Measurements from ENCODE around the gene CHN2. TPM values are rescaled to one million over a fixed set of nuclear protein-coding genes. Genes with fewer than 3 reads are reported as not detected.
"Not testable (repeated sequence)": the region's sequence is repeated elsewhere in the genome, so short reads cannot be mapped to it uniquely, and the experiment has no call there.

Gene CHN2
- total RNA-seq, 1 experiment from 2014 or later = 2.3 TPM

DNA sequence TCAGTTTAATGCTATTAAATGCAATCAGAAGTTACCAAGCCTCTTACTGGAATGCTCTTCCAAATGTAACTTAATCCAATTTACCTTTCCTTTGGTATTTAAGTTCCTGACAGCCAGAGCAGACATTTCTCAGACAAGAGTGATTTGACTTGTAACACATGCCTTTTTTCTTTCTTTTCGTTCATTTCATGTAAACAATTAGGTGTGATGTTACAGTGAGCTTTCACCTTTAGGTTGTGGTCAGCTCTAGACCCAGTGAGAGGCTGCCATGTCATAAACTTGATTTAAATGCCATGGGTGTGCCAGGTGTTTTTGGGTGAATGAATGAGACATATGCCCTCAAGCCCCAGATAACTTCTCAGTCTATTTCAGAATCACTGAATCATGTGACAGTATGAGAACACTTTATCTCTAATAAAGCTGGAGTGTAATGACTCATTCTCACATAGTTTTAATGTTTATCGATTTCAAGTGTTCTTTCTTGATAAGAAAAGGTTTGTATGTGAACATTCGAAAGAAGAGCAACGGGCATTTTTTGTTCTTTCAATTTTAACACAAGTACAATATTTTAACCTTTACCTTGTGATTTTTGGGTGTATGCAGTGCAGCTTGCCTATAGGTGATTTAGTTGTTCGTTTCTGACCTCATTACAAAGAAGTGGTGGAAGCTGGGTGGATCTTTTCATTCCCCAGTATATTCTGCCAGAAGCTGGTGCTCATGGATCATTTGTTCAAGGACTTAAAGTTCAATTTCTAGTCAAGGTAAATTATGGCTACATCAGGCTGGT is 61.5 kb downstream of the CHN2 start:
- peak; percentile 77 for DNase-seq (ENCODE audit: low spot score)

DNA sequence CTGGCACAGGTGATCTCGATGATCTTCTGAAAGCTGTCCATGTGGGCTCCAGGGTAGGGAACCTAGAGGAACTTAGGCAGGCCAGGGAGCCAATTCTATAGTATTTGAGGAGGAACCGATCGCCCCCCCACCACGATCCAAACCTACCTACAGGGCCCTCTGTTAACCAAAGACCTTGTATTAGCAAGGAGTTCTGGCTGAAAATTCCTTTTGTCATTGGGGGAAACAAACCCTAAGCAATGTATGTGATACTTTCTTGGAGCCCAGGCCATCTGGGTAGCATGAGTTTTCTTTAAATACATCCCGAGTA is 62.1 kb downstream of the CHN2 start:
- no peak for DNase-seq (ENCODE audit: low spot score)

DNA sequence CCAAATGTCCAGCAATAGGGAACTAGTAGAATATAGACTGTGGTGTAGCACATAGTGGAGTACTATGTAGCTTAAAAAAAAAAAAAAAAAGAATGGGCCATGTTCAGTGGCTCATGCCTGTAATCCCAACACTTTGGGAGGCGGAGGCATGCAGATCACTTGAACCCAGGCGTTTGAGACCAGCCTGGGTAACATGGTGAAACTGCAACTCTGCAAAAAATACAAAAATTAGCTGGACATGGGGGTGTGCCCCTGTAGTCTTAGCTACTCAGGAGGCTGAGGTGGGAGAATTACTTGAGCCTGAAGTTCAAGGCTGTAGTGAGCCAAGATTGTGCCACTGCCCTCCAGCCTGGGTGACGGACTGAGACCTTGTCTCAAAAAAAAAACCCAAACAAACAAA is 64.4 kb downstream of the CHN2 start:
- no peak for DNase-seq (ENCODE audit: low spot score)

DNA sequence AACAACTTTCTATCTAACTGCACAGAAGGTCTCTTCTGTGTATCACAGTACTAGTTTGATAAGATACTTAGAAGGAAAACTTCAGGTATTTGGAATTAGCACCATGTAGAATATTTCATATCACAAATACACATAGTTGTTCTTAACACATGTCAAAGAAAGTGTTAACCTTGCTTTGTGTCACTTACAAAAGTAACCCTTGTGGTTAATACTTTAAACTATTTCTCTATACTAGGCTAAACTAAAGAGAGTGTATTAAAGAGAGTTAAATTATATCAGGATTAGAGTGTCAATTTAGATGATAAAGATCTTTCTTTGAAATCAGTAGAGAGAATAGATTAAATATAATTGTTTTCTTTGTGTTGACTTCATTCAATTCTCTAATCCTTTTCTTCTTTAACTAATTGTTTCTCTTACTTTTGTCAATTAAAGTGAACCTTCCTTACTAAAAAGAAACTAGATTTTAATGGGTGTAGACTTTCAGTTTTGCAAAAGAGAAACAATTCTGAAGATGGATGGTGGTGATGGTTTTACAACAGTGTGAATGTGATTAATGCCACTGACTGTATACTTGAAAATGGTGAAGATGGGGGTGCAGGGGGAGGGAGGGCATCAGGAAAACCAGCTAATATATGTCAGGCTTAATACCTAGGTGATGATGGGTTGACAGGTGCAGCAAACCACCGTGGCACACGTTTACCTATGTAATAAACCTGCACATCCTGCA is 67.8 kb downstream of the CHN2 start:
- no peak for DNase-seq (ENCODE audit: low spot score)

DNA sequence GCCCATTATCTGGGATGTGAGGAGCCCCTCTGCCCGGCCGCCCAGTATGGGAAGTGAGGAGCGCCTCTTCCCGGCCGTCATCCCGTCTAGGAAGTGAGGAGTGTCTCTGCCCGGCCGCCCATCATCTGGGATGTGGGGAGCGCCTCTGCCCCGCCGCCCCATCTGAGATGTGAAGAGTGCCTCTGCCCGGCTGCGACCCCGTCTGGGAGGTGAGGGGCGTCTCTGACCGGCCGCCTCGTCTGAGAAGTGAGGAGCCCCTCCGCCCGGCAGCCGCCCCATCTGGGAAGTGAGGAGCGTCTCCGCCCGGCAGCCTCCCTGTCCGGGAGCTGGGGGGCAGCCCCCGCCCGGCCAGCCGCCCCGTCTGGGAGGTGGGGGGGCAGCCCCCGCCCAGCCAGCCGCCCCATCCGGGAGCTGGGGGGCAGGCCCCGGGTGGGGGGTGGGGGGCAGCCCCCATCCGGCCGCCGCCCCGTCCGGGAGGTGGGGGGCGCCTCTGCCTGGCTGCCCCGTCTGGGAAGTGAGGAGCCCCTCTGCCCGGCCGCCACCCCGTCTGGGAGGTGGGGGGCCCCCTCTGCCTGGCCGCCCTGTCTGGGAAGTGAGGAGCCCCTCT is 69.1 kb downstream of the CHN2 start:
- not testable (repeated sequence) for DNase-seq (ENCODE audit: low spot score)

DNA sequence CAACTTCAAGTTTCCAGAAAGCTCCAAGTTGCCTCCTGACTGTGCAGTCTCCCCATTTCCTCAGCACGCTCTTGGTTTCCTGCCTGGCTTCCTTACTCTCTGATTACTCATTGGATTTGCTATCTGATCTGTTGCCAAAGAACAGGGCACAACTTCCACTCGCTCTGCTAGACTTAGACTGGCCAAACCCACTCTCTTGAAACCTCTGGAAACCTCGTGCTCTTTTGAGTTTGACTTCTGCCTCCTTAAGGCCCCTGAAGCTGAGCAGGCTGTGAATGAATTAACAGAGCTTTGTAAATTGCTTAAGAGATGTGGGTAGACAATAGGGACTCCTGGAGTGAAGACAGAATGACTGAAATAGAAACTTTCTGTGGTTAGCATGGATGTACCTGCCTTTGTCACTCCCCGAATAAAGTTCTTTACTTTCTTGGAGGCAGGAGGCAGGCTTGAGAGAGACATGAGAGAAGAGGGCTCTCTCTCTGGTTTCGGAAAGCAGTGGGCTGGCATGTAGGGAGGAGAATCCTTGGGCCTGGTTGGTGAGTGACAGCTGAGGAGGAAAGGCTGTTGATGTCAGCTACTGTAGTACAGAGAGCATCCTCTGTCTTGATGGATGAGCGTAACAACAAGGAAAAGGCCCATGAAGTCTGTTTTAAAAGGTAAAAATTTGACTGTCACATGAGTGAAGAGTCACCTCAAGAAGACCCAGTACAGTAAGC is 70.8 kb downstream of the CHN2 start:
- DNase-seq (ENCODE audit: low spot score) = peak; percentile 80

DNA sequence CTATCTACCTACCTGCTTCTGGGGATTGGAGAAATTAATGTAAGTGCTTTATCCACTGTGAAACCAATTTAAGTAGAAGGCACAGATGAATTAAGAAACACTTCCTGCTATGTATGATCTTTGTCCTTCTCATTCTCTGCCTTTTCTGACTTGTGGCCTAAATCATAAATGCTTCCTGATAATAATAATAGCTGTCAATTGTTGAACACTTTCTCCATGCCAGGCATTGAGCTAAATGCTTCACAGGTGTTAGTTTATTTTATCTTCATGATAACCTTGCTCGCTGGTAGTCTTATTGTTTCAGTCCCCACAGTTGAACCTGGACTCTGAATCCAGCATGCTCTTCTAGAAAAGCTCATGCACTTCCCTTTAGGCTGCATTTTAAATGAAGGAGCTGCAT is 75.4 kb downstream of the CHN2 start:
- DNase-seq (ENCODE audit: low spot score) = no peak

DNA sequence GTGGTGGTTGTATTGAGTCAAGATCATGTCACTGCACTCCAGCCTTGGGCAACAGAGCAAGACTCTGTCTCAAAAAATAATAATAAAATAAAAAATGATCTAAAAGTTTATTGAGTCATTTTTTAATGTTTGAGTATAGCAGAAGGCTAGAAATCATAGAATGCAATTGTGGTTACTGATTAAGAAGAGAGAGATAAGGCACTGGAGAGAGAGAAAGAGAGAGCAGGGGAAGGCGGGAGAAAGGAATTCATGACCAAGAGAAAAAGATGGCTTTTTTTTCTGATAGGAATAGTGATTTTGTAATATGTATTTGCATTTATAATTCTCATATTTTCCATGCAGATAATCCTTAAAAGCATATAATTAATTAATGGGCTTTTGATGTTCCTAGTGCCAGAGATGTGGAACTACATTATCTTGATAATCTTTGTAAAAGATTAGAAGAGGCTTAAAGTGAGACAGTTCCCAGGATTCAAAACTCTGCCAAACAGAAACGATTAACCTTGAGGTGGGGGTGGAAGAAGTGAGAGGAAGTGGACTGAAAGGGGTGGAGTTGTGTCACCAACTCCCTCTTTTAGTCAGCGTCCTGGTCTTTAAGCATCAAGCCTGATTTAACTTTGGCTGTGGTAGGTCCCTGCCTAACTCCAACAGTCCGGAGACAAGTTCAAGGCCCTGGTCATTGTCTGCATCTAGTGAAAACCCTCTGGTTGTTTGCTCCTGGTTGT is 76.2 kb downstream of the CHN2 start:
- DNase-seq (ENCODE audit: low spot score) = peak; percentile 75

DNA sequence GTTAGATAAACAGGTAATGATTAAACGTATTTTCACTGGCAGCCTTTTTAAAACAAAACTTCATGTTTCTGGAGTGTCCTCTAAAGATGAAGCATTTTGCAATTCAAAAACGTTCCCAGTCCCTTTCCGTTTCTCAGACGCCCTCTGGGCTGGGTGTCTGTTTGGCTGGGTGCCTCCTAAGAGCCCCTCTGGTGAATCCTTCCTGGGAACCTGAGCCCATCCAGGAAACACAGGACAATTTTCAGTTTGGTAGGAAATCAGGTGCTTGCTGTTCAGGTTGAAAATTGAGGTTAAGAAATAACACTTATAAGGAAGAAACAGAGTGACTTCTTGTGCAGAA is 76.7 kb downstream of the CHN2 start:
- DNase-seq (ENCODE audit: low spot score) = no peak

DNA sequence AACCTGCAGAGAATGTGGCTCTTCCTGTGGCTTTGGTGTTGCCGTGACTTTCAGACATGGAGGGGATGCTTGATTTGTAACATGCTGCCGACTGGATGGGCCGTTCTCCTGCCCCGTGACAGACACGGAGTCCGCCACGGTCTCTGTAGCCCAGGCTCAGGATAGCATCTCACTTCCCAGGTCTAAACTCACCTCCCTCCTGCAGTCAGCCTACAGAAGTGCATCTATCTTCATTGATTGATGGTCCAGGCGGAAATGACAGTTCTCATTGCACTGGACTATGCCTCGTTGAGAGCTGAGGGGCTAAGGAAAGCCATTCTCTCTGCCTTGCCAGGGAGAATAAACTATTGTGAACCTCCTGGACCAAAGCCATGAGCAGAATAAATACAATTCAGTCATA is 77.5 kb downstream of the CHN2 start:
- DNase-seq (ENCODE audit: low spot score) = no peak

DNA sequence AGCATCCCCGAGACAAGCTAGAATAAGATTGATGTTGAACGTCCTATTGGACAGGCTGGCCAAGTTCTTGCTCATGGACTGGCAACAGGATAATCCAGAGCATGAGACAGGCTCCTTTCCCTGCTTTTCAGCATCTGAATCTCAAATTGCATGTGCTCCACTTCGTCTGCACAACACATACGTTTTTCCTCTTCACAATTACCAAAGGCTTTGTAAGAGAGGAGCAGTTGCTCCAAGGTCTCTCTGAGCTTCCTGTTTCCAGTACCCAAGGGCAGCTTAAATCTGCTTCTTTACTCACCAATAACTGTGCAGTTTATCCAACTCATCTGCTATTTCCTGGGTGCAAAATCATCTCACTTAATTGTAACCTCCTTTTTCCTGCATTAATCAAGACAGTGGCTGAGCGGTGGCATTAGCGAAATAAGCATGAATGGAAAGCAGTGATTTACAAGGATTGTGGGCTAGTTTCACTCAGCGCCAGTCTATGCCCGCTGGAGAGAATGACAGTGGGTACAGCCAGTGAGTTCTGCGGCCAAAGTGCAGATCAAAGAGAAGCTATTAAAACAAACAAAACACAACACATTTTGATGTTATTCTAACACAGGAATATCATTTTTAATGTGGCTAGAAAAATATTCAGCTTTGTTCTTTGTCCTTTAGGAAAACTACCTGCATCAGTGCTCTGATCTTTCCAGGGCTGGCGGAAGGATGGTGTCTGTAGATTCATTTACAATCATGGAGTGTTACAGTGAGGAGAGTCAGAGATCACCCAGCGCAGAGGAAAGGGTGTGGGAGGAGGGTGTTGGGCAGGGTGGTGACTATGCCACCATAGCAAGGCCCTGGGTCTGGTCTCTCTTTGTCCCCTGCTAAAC is 79.8 kb downstream of the CHN2 start:
- DNase-seq (ENCODE audit: low spot score) = peak; percentile 35

DNA sequence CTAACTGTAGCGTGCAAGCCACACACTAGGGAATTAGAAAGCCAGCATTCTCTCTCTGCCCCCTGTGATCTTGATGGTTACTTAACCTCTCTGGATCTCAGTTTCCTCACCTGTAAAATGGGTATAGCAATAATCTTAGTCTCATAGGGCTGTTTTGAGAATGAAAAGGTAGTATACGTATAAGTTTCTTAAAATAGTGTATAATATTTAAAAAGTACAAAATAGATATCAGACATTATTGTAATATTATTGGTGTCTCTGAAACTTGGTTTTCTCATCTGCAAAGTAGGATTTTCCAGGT is 80.4 kb downstream of the CHN2 start:
- DNase-seq (ENCODE audit: low spot score) = no peak

DNA sequence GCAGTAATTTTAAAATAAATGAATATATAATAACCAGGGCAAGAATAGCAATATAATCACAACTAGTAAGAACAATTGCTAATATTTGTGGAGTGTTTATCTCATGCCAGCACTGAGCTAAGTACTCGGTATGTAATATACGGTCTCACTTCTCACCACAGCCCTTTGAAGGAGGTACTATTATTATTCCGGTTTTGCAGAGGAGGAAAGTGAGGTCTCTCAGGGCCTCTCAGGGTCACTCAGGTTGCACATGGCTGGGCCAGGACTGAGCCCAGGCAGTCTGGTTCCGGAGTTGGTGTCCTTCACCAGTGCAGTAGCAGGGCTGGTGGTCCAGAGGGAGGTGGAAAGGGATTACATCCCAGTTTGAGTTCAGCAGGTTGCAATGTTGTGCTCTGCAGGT is 80.9 kb downstream of the CHN2 start:
- DNase-seq (ENCODE audit: low spot score) = no peak

DNA sequence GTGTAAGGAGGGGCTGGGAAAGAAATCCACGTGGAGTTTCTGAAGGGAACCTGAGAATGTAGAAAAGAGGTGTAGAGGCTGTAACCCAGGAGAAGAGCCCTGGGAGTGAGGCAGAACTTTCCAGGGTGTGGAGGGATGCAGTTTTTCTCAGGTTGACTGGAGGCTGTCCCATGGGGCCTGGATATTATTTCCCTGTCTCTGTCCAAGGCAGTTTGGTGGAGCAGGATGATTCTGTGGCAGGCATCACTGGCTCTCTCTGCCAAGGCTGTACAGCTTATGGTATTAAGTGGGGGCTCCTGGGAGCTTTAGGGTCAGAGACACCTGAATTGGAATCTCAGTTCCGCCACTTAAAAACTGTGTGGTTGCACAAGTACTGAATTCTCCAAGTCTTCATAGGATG is 81.6 kb downstream of the CHN2 start:
- DNase-seq (ENCODE audit: low spot score) = no peak

DNA sequence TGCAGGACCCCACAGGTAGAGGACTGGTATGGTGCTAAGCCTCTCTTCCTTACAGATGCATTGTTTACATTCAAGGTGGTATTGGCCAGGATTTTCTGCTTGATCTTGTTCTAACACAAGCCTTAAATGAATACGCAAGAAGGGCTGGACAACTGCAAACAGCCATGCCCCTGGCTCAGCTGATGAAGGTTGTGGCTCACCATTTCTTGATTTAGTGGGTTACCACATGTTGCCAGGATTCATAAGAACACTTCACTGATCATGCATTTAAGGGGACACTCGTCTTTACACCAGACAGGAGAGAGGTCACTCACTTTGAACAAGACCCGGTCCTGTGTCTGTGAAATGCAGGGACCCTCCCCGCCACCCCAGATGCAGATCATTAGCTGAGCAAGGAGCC is 82.2 kb downstream of the CHN2 start:
- DNase-seq (ENCODE audit: low spot score) = no peak

DNA sequence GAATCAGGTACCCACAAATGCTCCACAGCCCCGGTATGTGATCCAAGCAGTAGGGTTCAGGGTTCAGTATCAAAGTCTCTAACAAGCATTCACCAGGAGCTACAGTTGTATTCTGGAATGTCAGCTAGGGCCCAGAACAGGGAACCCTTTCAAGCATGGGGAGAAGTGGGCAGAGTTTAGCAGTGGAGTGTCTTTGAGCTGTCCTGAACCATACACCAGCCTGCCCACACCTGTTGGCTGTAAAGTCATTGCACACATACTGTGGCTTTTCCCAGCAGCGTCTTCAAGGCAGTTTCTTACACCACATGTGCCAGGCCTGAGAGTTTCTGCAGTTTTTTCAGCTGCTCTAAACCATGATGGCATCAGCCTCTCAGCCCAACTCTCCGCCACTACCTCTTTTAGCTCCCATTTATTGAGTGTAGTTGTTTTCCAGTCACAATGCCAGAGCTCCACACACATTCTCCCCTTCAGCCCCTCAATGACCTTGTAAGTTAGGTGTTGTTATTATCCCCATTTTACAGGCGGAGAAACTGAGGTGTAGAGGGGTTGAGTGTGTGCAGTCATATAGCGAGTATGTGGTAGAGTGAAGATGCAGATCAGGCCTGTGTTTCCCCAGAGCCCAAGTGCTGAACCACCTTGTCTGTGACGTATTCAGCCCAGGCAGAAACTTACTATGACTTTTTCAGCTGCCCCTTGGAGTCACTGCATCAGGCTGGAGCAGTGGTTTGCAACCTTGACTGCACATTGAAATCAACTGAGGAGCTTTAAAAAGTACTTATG is 83.1 kb downstream of the CHN2 start:
- DNase-seq (ENCODE audit: low spot score) = no peak

DNA sequence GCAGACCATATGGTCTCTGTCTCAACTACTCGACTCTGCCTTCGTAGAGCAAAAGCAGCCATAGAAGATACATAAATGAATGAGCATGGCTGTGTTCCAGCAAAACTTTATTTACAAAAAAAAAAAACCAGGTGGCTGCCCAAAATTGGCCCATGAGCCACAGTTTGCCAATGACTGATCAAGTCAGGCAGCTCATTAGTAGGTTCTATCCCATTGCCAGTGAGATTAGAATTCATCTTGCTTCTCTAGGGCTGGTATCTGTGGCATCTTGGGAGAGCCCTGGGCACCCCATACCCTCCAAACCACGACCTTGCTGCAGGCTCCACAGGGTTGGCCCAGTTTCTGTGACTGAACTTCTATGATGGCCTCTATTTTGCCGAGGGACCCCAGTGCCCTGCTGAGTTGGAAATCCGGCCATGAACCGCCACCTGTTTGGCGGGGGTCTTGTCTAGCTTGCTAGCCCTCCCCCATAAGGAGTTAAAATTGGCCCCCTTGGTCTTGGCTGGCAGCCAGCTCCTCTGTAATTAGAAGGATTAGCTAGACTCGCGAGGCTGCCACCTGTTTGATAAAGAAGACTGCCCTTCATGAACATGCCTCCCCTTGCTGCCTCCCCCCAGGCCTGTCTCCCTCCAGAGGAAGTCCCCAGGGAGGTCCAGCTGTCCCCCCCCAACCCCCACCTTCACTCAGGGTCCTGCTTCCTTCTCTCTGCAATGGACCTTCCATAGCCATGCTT is 83.9 kb downstream of the CHN2 start:
- DNase-seq (ENCODE audit: low spot score) = no peak

DNA sequence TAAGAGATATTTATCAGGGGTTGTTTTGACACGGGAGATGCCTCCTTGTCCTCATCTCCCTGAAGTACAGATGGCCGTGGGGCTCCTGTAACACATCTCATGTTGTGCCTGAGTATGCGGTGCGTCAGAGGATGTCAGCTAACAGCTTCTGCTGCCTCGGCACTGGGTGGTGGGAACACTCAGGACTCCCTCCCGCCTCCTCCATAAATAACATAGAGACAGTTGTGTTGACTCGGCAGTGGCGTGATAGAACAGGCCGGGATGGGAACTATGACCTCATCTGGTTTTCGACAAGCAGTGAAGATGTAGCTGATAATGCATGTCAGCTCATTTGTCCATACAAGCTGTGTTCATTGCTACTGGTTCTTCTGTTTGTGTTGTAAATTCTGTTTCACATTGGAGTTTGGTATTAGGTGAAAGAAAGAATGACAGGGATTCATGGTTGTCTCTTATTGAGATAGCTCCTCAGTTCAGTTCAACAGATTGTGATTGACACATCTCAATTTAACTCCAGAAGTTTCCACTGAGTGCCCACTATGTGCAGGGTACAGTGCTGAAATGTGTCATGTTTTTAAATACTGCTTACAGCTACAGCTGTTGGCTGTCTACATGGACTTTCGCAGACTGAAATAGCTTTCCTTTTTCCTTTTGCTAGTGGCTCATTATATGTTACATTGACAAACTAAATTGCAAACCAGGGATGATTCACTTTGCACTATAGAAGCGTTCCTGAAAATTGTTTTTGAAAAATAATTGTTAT is 87.4 kb downstream of the CHN2 start:
- DNase-seq (ENCODE audit: low spot score) = no peak

DNA sequence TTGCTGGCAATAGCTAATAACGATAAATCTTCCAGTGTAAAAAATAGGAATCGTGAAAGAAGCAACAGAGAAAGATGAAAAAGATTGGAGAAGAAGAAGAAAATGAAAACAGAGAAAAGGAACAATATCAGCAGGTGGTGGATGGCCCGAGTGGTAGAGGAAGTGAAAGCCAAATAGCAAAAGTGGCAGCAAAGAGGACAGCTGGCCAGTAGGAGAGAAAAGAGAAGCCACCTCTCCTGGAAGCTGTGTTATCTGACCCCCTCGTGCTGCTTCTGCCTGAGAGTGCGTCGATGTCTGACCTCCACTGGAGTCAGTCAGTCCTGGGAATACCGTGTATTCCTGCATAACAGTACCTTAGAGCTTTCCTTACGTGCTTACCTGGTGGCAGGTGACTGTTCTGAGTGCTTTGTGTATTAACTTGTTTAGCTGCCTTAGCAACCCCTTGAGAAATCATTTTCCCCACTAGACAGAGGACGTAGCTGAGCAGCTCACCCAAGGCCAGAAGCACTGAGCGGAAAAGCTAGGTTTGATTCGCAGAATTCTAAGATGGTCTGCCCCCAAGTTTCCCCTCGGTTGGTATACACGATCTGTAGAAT is 88.3 kb downstream of the CHN2 start:
- DNase-seq (ENCODE audit: low spot score) = no peak

All from A172 (cell line).